ENCODE measurements around the gene BID. TPM values are rescaled to one million over a fixed set of nuclear protein-coding genes. Genes with fewer than 3 reads are reported as not detected.

BID gene
- total RNA-seq, 1 experiment from 2014 or later = 66.7 TPM

- Histone ChIP-seq H3K4me1 (ENCODE audit: control insufficient read depth, insufficient read depth, low read length) (peaks cover 18% of the 10 kb centered on the region), H3K27me3 (ENCODE audit: control insufficient read depth, insufficient read depth, low read length) (no peaks in the 10 kb centered on the region), H3K27ac (ENCODE audit: low read length) (peak overlapping the region; percentile 75; the same call in 1 of the 2 replicates), H3K4me3 (ENCODE audit: low read depth in 2 of 2, low read length in 2 of 2) (peak overlapping the region; percentile 24 to 49; a peak in 3 of 4 replicates), H3K9me3 (ENCODE audit: control insufficient read depth, insufficient read depth, low read depth, low read length) (no peaks in the 10 kb centered on the region), H3K36me3 (ENCODE audit: control insufficient read depth, insufficient read depth, low read length) (no peaks in the 10 kb centered on the region; the same call in 1 of the 2 replicates)
- TF ChIP-seq, protein P1, sequence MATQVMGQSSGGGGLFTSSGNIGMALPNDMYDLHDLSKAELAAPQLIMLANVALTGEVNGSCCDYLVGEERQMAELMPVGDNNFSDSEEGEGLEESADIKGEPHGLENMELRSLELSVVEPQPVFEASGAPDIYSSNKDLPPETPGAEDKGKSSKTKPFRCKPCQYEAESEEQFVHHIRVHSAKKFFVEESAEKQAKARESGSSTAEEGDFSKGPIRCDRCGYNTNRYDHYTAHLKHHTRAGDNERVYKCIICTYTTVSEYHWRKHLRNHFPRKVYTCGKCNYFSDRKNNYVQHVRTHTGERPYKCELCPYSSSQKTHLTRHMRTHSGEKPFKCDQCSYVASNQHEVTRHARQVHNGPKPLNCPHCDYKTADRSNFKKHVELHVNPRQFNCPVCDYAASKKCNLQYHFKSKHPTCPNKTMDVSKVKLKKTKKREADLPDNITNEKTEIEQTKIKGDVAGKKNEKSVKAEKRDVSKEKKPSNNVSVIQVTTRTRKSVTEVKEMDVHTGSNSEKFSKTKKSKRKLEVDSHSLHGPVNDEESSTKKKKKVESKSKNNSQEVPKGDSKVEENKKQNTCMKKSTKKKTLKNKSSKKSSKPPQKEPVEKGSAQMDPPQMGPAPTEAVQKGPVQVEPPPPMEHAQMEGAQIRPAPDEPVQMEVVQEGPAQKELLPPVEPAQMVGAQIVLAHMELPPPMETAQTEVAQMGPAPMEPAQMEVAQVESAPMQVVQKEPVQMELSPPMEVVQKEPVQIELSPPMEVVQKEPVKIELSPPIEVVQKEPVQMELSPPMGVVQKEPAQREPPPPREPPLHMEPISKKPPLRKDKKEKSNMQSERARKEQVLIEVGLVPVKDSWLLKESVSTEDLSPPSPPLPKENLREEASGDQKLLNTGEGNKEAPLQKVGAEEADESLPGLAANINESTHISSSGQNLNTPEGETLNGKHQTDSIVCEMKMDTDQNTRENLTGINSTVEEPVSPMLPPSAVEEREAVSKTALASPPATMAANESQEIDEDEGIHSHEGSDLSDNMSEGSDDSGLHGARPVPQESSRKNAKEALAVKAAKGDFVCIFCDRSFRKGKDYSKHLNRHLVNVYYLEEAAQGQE (IDR thresholded peaks at IDR 0.05; ENCODE audit: insufficient read depth in 1 of 2, low read depth in 2 of 2, low read length in 1 of 2) = no peak
- no peak for TF ChIP-seq CTCF (IDR thresholded peaks at IDR 0.05)
- no peak for TF ChIP-seq SIN3A (IDR thresholded peaks at IDR 0.05; ENCODE audit: borderline replicate concordance, insufficient read depth, low read depth, low read length)
- no peak for TF ChIP-seq TCF7L2 (IDR thresholded peaks at IDR 0.05; ENCODE audit: low read depth, low read length)
- TF ChIP-seq POLR2AphosphoS5 (IDR thresholded peaks at IDR 0.05; ENCODE audit: low read depth, low read length) = no peak
- POLR2A ChIA-PET = interaction anchor here (0.5 to 0.6 kb wide), 2 partner anchors 33 to 189 kb away, joined by 3 to 7 read pairs; no protein-coding TSS in a partner anchor
- in situ Hi-C loops (cut with HindIII; ENCODE audit: low pct_unique_long_range_greater_than_20kb, low sequenced_read_pairs) = no loop called here
- CTCF ChIA-PET = interaction anchor here (0.5 kb wide), 1 partner anchor 60 kb away, joined by 4 read pairs; no protein-coding TSS in a partner anchor
- intact Hi-C loops (cut with micrococcal nuclease; ENCODE audit: unreplicated experiment) = no loop called here
- DNase-seq (ENCODE audit: low read depth, low spot score) (no peak), ATAC-seq (no peak)
- BruUV-seq (replicated peaks) = no TSS peak
Observed at GRCh38 chr22:17707526-17707925, 66.7 kb downstream of the BID start.

GRCh38 chr22:17706947-17707346 is 67.3 kb downstream of the BID start:
- Histone ChIP-seq H3K9me3 (ENCODE audit: control insufficient read depth, insufficient read depth, low read depth, low read length) (no peaks in the 10 kb centered on the region), H3K27ac (ENCODE audit: low read length) (peak overlapping the region; percentile 75), H3K4me1 (ENCODE audit: control insufficient read depth, insufficient read depth, low read length) (peaks cover 18% of the 10 kb centered on the region), H3K27me3 (ENCODE audit: control insufficient read depth, insufficient read depth, low read length) (no peaks in the 10 kb centered on the region), H3K36me3 (ENCODE audit: control insufficient read depth, insufficient read depth, low read length) (no peaks in the 10 kb centered on the region; the same call in 1 of the 2 replicates), H3K4me3 (ENCODE audit: low read depth in 2 of 2, low read length in 2 of 2) (peak overlapping the region; percentile 24 to 49)
- TF ChIP-seq TCF7L2 (IDR thresholded peaks at IDR 0.05; ENCODE audit: low read depth, low read length) (no peak), CTCF (IDR thresholded peaks at IDR 0.05) (no peak), POLR2AphosphoS5 (IDR thresholded peaks at IDR 0.05; ENCODE audit: low read depth, low read length) (no peak), SIN3A (IDR thresholded peaks at IDR 0.05; ENCODE audit: borderline replicate concordance, insufficient read depth, low read depth, low read length) (no peak)
- TF ChIP-seq, protein P1 (IDR thresholded peaks at IDR 0.05; ENCODE audit: insufficient read depth in 1 of 2, low read depth in 2 of 2, low read length in 1 of 2) = no peak
- BruUV-seq (replicated peaks) = TSS peak; percentile 63
- ATAC-seq (no peak), DNase-seq (ENCODE audit: low read depth, low spot score) (no peak)
- intact Hi-C loops (cut with micrococcal nuclease; ENCODE audit: unreplicated experiment) = no loop called here
- in situ Hi-C loops (cut with HindIII; ENCODE audit: low pct_unique_long_range_greater_than_20kb, low sequenced_read_pairs) = no loop called here
- CTCF ChIA-PET = interaction anchor here (0.5 kb wide), 1 partner anchor 60 kb away, joined by 4 read pairs; no protein-coding TSS in a partner anchor
- POLR2A ChIA-PET = interaction anchor here (0.5 to 0.7 kb wide), 3 partner anchors 32 to 188 kb away, joined by 3 to 7 read pairs (median 3); no protein-coding TSS in a partner anchor
